C4-2B (cell line): ENCODE results near the gene SERPINB2.

Source experiments
- CTCF ChIP-seq: fragments of 450-650 bp; conservative IDR thresholded peaks from 2 replicates; pipeline ENCODE4 v1.5.1; 2017; ENCODE audit warnings: mild to moderate bottlenecking
- ZFX ChIP-seq: fragments of 450-650 bp; IDR thresholded peaks from 2 replicates; pipeline ENCODE4 v1.6.1; 2017

- no peak for TF ChIP-seq CTCF
- no peak for TF ChIP-seq ZFX
Measured at GRCh38 chr18:63928331-63928730, 40.8 kb downstream of the SERPINB2 start.
